ENCODE measurements around the gene ADORA2B.

- TF ChIP-seq CTCF (IDR thresholded peaks at IDR 0.05) (no peak), EP300 (IDR thresholded peaks at IDR 0.05) (no peak), POLR2A (IDR thresholded peaks at IDR 0.05) (no peak)
These were observed 21.4 kb downstream of the ADORA2B start for GRCh38 chr17:15966183-15966878.

All from tibial nerve (tissue), 4 donors.